GM10248 (cell line): ENCODE results near the gene HINT3.

Experiments
- CTCF ChIA-PET: fragments of 300-600 bp; sonication (Branson Sonifier 250); formaldehyde crosslinking; extraction: SDS; loops from one replicate; lab custom pipeline; 2021; ENCODE audit warnings: antibody characterized with exemption; lab: Yijun Ruan, JAX
- POLR2A ChIA-PET: fragments of 350-650 bp; sonication (Branson Sonifier 250); formaldehyde crosslinking; extraction: SDS; loops from one replicate; lab custom pipeline; 2020; ENCODE audit warnings: antibody characterized with exemption; lab: Yijun Ruan, JAX
- DNase-seq: peaks from one replicate; pipeline ENCODE4 v3.0.0; 2012; ENCODE audit errors: extremely low spot score
- TF ChIP-seq, protein P1 (sequence below): IDR thresholded peaks from 2 replicates; pipeline ENCODE4 v1.5.1; 2012; ENCODE audit warnings: mild to moderate bottlenecking, low read depth; ENCODE audit errors: extremely low read depth, missing control alignments, control extremely low read depth

Gene HINT3

DNA sequence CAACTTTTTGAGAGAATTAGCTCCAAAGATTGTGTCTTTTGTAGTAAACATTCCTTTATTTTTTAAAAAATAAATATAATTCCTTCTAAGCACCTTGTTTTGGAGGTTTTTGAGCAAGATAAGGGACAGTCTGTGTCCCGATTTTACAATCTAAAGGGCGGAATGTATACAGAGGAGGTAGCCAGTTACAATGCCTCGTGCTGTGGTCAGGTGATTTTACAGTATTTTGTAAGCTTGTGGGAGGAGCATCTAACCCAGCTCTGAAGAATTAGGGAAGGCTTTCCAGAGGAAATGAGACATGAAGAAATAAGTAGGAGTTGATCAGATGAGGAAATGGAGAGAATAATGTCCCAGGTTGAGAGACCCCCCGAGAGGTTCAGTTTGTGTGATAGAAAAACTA lies 1.3 kb downstream of the HINT3 start:
- CTCF ChIA-PET: interaction anchor here (0.8 to 12.1 kb wide), 18 partner anchors 12 to 645 kb away, joined by 3 to 241 read pairs (median 16); partner anchors contain the start of genes NCOA7 and TRMT11
- POLR2A ChIA-PET: no interaction called here
- TF ChIP-seq, protein P1, sequence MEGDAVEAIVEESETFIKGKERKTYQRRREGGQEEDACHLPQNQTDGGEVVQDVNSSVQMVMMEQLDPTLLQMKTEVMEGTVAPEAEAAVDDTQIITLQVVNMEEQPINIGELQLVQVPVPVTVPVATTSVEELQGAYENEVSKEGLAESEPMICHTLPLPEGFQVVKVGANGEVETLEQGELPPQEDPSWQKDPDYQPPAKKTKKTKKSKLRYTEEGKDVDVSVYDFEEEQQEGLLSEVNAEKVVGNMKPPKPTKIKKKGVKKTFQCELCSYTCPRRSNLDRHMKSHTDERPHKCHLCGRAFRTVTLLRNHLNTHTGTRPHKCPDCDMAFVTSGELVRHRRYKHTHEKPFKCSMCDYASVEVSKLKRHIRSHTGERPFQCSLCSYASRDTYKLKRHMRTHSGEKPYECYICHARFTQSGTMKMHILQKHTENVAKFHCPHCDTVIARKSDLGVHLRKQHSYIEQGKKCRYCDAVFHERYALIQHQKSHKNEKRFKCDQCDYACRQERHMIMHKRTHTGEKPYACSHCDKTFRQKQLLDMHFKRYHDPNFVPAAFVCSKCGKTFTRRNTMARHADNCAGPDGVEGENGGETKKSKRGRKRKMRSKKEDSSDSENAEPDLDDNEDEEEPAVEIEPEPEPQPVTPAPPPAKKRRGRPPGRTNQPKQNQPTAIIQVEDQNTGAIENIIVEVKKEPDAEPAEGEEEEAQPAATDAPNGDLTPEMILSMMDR: no peak
- peak; percentile 28 for DNase-seq

DNA sequence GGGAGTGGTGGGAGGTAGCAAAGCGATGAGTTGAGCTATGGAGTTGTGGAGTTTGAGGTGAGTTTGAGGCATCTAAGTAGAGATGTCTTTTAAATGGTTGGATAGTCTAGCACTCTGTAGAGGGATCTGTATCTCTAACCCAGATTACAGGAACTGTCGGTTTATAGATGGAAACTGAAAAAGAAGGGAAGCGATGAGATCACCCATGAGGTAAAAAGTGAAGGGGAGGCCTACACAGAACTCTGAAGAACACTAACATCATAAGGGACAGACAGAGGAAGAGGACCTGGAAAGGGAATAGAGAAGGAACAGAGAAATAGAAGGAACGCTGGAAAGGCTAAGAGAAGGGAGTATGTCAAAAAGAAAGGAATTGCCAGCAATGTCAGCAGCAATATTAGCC lies 2.5 kb downstream of the HINT3 start:
- CTCF ChIA-PET: interaction anchor here (1.6 to 12.1 kb wide), 6 partner anchors 10 to 645 kb away, joined by 4 to 241 read pairs (median 44); partner anchors contain the start of gene NCOA7
- TF ChIP-seq, protein P1: no peak
- POLR2A ChIA-PET: interaction anchor here (0.5 kb wide), 1 partner anchor 54 kb away, joined by 4 read pairs; no protein-coding TSS in a partner anchor
- no peak for DNase-seq

DNA sequence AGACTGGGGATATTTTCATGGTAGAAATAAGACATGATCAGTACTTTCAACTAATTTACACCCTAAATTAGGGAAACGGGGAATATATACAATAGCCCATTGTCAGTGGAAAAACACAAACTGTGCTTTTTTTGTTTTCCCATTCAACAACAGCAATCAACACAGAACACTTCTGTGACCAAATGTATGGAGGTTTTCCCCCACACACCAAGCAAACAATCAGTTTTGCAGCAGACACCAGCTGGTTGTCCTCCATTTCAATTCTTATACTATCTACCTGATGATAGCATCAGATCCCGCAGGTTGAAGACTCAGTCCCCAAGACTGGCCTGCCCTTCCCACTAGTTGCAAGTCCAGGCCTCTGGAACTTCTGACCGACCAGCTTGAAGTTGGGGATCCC lies 4.5 kb downstream of the HINT3 start:
- TF ChIP-seq, protein P1: no peak
- POLR2A ChIA-PET: no interaction called here
- CTCF ChIA-PET: interaction anchor here (1.0 to 12.1 kb wide), 7 partner anchors 9 to 180 kb away, joined by 3 to 241 read pairs (median 8); partner anchors contain the start of genes NCOA7 and TRMT11
- DNase-seq: no peak

DNA sequence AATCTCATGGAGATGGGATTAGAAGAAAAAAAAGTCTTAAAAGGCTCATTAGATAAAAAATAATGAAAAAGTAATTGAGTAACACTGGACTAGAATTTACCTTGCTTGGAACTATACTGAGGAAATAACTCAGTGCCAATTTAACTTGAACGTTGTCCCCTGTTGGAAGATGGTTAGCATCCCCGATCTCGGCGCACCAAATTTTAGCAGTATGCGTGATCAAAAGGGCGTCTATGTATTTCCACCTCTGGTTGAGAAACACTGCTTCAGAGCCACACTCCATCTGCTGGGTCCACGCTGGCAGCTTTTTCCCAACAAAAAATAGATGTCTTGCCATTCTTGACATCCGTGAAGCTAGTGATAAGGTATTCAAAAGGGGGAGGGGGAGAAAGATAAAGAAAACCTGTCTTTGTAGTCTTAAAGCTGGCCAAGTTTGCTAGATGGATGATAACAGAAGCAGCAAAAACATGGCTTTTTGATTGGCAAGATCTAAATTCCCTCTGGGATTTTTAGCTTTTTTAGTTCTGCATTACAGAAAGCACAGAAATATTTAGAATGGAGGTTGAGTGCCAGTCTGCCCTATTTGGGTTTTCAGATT lies 6.4 kb downstream of the HINT3 start:
- CTCF ChIA-PET: interaction anchor here (0.9 to 12.1 kb wide), 6 partner anchors 11 to 661 kb away, joined by 3 to 241 read pairs (median 13); partner anchors contain the start of genes HDDC2 and NCOA7

GRCh38 chr6:125963817-125964216 lies 7.2 kb downstream of the HINT3 start:
- POLR2A ChIA-PET: no interaction called here

More for the DNA sequence above, 6.4 kb downstream of the HINT3 start:
- no peak for DNase-seq
- POLR2A ChIA-PET: no interaction called here
- TF ChIP-seq, protein P1: no peak

DNA sequence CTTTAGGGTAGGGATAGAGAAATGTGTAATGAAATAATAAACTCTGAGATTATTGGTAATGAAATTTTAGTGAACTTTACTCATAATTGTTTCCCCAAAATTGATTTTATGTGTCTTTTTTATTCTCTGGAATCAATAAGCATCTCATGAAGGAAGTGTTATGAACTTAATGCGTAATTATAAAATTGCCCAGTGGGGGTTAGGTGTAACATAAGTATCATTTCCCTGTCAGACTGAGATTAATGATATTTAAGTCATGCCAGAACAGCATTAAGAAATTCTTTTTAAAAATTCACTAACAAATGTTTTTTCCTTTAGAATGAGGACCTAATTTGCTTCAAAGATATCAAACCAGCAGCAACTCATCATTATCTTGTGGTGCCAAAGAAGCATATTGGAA lies 10.0 kb downstream of the HINT3 start:
- no peak for DNase-seq
- ChIA-PET CTCF (interaction anchor here (1.3 to 5.2 kb wide), 2 partner anchors 10 to 60 kb away, joined by 5 to 53 read pairs; partner anchors contain the start of gene HINT3), POLR2A (no interaction called here)
- TF ChIP-seq, protein P1: no peak

More at GRCh38 chr6:125963817-125964216, 7.2 kb downstream of the HINT3 start:
- TF ChIP-seq, protein P1: no peak
- CTCF ChIA-PET: interaction anchor here (0.8 to 4.7 kb wide), 7 partner anchors 8 to 58 kb away, joined by 3 to 36 read pairs (median 6); partner anchors contain the start of gene HINT3
- DNase-seq: no peak
